Right renal pelvis (tissue), 4 donors: ENCODE data around the gene SCTR. TPM values are rescaled to one million over a fixed set of nuclear protein-coding genes. Genes with fewer than 3 reads are reported as not detected.
"Not testable (repeated sequence)": the region's sequence is repeated elsewhere in the genome, so short reads cannot be mapped to it uniquely, and the experiment has no call there.

Source experiments
- DNase-seq, 4 donors: peaks; one replicate each; pipeline ENCODE4 v3.0.0-alpha.2; 2013; ENCODE audit warnings: low read depth in 4 of 4, low spot score in 3 of 4, missing footprints in 1 of 4
- polyA plus RNA-seq, 4 donors: library from polyadenylated mRNA; unstranded; fragments of 120-200 nt; gene quantifications; one replicate each; pipeline ENCODE4 v1.2.1, GENCODE V29; 2013; ENCODE audit not compliant: insufficient read length in 4 of 4

The SCTR gene
- polyA plus RNA-seq, 4 donors = 7.9 to 11.5 (median 9.3) TPM

DNA sequence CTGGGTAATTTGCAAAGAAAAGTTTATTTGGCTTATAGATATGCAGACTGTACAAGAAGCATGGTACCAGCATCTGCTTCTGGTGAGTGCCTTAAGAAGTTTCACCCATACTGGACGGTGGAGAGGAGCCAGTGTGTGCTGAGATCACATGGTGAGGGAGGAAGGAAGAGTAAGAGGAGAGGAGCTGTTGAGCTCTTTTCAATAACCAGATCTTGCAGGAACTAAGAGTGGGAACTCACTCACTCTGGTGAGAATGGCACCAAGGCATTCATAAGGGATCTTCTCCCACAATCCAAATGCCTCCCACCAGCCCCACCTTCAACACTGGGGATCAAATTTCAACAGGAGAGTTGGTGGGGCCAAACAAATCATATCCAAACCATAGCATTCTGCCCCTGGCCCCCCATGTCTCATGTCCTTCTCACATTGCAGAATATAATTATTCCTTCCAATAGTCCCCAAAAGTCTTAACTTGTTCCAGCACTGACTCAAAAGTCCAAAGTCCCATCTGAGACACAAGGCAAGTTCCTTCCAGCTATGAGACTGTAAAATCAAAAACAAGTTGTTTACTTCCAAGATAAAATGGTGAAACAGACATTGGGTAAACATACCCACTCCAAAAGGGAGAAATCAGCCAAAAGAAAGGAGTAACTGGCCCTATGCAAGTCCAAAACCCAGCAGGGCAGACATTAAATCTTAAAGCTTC, 104.3 kb downstream of the SCTR start:
- DNase-seq = no peak

DNA sequence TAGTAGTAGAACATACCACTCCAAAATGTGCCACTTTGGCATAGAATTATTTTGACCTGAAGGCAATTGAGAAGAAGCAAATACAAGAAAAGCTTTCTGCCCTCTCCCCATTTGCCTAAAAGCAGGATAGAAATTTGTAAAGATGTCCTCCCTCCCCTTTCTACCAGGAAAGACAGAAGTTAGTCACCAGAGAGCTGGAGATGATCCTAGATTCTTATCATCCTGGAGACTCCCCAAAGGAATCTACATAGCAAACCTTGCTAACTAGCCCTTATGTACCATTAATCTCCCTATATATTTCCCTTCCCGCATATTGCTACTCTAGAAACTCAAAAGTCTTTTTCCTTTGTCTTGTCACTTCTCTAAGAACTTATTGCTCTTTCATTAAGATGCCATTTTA, 105.2 kb downstream of the SCTR start:
- DNase-seq = no peak

DNA sequence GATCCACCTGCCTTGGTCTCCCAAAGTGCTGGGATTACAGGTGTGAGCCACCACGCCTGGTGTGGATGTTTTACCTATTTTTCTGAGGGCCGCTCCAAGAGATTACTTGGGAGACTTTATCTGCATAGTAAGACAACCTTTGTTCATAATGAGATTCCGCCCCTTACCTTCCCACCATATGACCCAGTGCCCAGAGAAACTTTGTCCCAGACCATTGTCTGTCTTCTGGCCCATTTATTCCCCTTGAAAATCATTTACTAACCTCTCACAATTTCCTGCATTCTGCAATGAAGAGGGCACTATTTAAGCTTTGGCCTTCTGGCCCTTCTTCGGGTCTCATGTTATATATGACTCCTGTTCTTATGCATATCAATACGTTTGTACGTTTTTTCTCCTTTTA, 106.4 kb downstream of the SCTR start:
- no peak for DNase-seq

DNA sequence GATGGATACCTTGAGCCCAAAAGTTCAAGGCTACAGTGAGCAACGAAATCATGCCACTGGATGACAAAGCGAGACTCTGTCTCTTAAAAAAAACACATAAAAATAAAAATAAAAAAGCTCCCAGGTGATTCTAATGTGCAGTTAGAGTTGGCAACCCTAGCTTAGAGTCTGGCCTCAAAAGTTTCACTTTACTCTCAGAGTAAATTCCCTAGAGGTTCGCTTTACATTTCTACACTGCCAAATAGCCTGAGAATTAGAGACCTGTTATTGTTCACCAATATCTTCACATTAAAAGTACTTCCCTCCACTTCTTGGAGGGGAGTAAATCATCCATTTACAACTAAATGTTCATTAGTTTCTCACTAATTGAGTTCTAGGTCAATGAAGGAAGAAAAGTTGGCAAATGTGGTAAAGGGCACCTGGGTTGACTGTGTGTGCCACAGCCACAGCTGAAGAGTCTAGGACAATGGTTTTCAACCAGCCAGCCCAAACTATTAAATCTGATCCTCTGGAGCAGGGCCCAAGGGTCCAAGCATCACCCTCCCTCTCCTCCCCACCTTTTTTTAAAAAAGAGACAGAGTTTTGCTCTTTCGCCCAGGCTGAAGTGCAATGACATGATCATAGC, 107.9 kb downstream of the SCTR start:
- DNase-seq = no peak

DNA sequence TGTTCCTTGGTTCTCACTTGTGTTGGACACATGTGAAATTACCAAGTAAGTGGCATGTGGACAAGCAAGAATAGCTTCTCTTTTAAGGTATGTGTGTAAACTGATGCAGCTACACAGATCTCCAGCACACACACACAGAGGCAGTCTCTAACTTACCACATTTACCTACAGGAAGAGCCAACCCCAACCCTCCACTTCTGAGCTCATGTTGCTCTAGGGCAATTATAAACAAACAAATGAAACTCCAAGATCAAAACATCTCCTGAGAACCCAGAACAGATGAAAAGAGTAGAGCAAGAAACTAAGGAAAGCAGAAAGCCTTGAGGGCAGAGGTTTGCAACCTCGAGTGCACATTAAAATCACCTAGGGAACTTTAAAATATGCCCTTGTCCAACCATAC, 108.7 kb downstream of the SCTR start:
- no peak for DNase-seq

DNA sequence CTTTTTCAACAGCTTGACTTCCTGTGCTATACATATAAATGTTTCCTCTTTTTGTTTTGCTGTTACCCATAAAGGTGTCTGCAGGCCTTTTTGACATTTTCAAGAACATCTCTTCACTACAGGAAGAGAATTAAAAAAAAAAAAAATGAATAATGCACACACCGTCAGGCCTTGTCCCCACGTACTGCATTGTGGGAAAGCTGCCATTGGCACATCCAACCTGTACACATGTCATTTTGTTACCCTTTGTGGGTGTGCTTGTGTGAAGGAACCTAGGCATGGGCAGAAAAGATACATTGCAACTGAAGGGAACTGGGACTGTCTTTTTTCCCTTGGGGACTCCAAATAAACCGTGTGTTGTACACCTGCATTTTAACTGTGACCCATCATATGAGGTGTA, 109.4 kb downstream of the SCTR start:
- no peak for DNase-seq

DNA sequence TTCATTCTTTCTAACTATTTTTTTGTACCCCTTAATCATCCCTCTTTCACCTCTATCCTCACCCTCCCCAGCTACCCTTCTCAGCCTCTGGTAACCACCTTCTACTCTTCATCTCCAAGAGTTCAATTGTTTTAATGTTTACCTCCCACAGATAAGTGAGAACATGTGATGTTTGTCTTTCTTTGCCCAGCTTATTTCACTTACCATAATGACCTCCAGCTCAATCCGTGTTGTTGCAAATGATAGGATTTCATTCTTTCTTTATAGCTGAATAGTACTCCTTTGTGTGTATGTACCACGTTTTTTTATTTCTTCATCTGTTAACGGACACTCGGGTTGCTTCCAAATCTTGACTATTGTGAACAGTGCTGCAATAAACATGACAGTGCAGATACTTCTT, 114.8 kb downstream of the SCTR start:
- no peak for DNase-seq

DNA sequence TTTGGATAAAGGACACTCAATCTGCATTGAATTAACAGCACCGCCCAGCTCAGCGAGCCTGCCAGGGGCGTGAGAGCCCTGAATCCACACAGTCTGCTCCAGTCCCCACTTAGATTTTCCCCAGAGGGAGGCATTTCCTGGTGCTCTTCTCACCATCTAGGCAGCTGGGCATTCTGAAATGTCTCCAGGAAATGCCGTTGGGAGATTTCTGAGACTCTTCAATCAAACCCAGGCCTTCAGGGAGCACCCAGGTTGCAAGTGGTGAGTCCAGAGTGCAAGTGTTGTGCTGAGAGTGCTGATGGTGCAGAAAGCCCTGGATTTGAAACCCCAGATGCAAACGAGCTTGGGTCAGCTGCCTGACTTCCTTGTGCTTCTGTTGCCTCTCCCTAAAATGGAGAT, 116.1 kb downstream of the SCTR start:
- DNase-seq = no peak

DNA sequence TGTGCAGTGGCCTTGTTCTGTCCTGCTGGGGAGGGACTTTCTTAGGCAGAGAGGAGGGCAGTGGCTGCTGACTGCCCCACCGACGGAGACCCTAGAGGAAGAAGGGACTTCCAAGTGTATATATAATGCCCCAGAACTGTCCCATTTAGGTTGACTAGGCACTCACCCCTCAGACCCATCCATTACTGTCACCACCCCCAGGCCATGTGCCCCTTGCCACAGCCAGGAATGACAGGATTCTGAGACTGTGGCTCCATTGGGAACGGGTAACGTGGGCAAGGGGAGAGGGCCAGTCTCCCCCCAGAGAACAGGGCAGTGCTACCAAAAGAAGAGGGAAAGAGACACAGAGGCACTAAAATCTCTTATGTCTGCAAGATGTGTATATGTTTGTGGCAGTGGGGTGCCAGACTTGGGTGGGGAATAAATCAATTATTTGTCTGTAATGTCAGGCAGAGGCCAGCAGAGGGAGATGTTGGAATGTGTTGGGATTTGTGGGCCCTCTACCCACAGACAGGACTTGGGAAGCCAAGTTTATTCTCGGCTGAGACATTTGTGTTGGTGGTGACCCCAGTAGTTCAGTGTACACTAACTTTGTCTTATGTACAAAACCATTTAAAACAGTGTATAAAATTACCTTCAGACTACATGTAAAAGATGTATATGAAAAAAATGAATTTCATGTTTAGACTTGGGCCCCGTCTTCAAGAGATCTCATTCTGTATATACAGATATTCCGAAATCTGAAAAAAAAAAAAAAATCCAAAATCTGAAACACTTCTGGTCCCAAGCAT, 116.7 kb downstream of the SCTR start:
- DNase-seq = no peak

DNA sequence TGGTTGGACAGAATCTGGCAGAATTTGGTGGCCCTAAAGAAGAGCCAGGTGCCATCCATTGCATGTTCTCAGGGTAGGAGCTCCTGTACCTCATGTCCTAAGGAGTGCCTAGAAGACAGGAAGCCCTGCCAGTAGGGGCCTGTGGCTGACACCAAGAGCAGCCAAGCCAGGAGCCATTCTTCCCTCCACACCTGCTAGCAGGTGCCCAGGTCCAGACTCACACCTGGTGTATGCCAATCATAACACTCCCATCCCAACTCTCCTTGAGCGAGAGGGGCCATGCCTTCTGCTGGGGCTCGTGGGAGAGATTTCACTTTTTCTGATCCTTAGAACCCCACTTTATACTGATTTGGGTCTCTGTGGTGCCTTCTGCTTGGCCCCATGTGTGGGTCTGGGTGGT, 119.1 kb downstream of the SCTR start:
- DNase-seq = no peak

DNA sequence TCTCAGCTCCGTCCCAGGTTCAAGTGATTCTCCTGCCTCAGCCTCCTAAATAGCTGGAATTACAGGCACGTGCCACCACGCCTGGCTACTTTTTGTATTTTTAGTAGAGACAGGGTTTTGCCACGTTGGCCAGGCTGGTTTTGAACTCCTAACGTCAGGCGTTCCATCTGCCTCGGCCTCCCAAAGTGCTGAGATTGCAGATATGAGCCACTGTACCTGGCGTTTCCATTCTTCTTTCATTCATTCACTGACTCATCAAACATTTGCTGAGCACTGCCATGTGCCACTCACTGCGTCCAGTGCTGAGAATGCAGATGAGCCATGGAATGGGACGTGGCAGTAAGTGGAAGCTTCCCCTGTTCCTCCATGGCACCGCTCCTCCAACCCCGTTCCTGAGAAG, 120.7 kb downstream of the SCTR start:
- not testable (repeated sequence) for DNase-seq

DNA sequence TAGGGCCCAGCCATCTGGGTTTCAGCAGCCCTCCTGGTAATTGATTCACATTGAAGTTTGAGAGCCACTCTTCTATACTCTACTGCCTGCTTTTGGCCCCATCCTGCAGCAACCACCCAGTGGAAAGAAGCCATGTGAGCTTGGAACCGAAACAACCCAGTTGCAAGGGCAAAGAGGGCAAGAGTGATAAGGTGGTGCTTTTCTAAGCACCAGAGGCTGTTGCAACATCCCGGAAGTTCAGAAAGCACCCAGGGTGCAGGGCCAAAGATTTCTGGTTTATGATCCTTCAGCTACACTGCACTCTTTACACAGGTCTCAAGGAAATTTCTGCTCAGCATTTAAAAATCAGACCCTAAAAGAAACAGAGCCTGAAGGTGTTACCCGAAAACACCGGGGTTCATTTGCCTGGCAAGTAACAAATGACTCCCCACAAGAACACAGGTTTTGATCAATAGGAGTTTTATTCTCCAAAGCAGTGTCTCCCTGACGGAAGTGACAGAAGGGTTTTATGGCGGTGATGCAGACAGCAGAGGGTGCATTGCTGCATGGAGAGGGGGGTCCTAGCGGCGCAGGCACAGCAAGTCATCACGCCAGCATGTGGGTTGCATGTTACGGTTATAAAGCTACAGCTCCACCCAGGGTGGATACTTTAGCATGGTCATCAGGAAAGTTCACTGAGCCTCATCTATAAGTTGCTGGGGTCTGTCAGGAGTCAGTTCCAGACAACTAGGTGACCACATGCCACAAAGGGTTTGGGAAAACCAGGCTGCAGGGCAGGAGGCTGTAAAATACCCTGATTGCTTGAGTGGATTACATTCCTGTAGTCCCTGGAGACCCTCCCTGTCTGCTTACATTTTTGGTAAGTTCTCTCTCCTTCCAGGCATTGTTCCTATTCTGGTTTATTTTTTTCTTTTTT, 121.4 kb downstream of the SCTR start:
- no peak for DNase-seq

DNA sequence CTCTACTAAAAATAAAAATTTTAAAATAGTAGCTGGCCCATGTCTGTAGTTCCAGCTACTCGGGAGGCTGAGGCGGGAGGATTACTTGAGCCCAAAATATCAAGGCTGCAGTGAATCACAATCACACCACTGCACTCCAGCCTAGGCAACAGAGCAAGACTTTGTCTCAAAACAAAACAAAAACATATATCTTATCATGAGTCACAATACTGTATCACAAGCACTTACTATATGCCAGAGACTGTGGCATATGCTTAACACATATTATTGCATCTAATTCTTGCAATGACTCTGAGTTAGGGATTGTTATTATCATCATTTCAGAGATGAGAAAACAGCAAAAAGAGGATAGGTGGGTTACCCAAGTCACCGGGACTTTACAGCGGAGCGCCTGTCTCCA, 122.2 kb downstream of the SCTR start:
- DNase-seq = no peak

DNA sequence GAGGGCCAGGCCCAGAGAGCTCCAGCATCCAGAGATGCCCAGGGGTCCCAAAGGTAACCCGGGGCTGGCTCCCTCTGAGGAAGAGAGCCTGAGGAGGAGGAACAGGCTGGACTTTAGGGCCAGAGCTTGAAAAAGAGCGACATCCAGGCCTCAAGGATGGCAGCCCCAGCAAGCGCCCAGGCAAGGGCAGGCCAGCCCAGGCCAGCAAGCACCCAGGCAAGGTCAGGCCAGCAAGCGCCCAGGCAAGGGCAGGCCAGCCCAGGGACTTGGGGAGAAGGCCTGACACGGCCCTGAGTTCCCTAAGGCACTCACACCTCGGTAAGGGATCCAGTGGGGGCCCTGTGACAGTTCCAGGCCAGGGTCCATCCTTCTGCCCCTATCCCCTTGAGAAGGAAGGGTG, 127.1 kb downstream of the SCTR start:
- DNase-seq = no peak

DNA sequence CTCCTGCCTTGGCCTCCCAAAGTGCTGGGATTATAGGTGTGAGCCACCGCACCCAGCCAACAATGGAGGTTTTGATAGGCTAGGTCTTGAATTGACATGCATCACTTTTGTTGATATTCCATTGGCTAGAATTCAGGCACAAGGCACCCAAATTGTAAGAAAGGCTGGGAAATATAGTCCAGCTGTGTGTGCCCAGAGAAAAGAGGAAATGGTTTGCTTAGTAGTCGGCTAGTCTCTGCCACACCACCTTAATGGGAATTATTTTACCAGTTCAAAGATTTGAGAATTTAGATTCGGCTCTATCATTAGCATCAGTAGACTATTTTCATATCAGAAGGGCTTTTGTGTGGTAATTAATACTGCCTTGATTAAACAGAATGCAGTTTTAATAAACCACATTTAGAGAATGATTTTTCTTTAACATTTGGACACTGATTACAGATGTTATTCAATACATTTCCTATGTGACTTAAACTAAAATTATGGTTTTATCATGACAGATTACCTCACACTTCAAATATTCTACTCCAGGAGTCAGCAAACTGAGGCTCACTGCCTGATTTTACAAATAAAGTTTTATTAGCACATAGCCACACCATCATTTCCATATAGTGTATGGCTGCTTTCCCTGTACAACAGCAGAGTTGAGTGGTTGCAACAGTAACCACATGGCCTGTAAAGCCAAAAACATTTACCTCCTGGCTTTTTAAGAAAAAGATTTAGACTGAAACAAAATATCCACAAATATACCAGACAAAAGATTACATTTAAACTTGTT, 130.1 kb downstream of the SCTR start:
- DNase-seq = no peak

Other genes with a start within 250 kb of the SCTR start
- gene C2orf76, start 157.6 kb downstream of the SCTR start, polyA plus RNA-seq = 10 to 100 TPM; 20.8 to 27.1 (median 26.1) TPM
- 100 to 1,000 TPM; 211 to 262 (median 257) TPM for gene DBI, start 157.5 kb downstream of the SCTR start, polyA plus RNA-seq
- gene TMEM37, start 92.6 kb downstream of the SCTR start, polyA plus RNA-seq = 10 to 100 TPM; 46.3 to 73.2 (median 59.9) TPM
- gene CFAP221, start 20.0 kb upstream of the SCTR start, polyA plus RNA-seq = 10 to 100 TPM; 22.7 to 30.6 (median 28.4) TPM
- gene TMEM177, start 154.7 kb upstream of the SCTR start, polyA plus RNA-seq = 10 to 100 TPM; 17.8 to 23.4 (median 20.6) TPM
- 10 to 100 TPM; 19.0 to 25.6 (median 23.7) TPM for gene PTPN4, start 235.4 kb upstream of the SCTR start, polyA plus RNA-seq